Activated CD4-positive, alpha-beta T cell treated with anti-CD3 and anti-CD28 coated beads, Interleukin-2, Interleukin-4, amounts not matched to agents 100 ng/mL and 50 ng/mL, durations not matched to agents 16 hours and 8 hours (primary cell): Measurements from ENCODE around the gene INVS.
"Not testable (repeated sequence)": the region's sequence is repeated elsewhere in the genome, so short reads cannot be mapped to it uniquely, and the experiment has no call there.

Experiments
- DNase-seq: peaks from one replicate; pipeline ENCODE4 v3.0.0-alpha.2; 2020; ENCODE audit warnings: low spot score

Gene INVS

GRCh38 chr9:100098887-100099721, at the start of gene INVS, which contains the start of gene ERP44:
INVS (plus strand) TSS chr9:100099243; CDS start chr9:100104522, 5,279 bp downstream.
ERP44 (minus strand) TSS chr9:100099000; CDS start chr9:100098840, 160 bp downstream.
- peak; percentile 99 for DNase-seq

GRCh38 chr9:100049551-100049950, 49.5 kb upstream of the INVS start:
- DNase-seq, result no peak

- DNase-seq, result no peak
Measured at GRCh38 chr9:100052375-100052774, 46.7 kb upstream of the INVS start.

GRCh38 chr9:100056561-100056960, 42.5 kb upstream of the INVS start:
- no peak for DNase-seq

GRCh38 chr9:100057624-100058023, 41.4 kb upstream of the INVS start:
- DNase-seq, result no peak

- no peak for DNase-seq
Measured at GRCh38 chr9:100058699-100059579, 40.1 kb upstream of the INVS start.

- DNase-seq, result not testable (repeated sequence)
Measured at GRCh38 chr9:100062683-100063082, 36.4 kb upstream of the INVS start.

GRCh38 chr9:100063185-100063584, 35.9 kb upstream of the INVS start:
- no peak for DNase-seq

- no peak for DNase-seq
Measured at GRCh38 chr9:100064872-100065581, 34.0 kb upstream of the INVS start.

GRCh38 chr9:100066539-100066938, 32.5 kb upstream of the INVS start:
- DNase-seq, result no peak

GRCh38 chr9:100067990-100068389, 31.1 kb upstream of the INVS start:
- DNase-seq, result not testable (repeated sequence)

GRCh38 chr9:100069068-100069467, 30.0 kb upstream of the INVS start:
- DNase-seq, result not testable (repeated sequence)

- DNase-seq, result no peak
Measured at GRCh38 chr9:100070104-100071041, 28.7 kb upstream of the INVS start.

- DNase-seq, result no peak
Measured at GRCh38 chr9:100071271-100071670, 27.8 kb upstream of the INVS start.

- no peak for DNase-seq
Measured at GRCh38 chr9:100072805-100073204, 26.2 kb upstream of the INVS start.

GRCh38 chr9:100074093-100074492, 24.9 kb upstream of the INVS start:
- no peak for DNase-seq

- no peak for DNase-seq
Measured at GRCh38 chr9:100074989-100075388, 24.1 kb upstream of the INVS start.

GRCh38 chr9:100076256-100076655, 22.8 kb upstream of the INVS start:
- DNase-seq, result not testable (repeated sequence)

GRCh38 chr9:100082782-100083181, 16.3 kb upstream of the INVS start:
- no peak for DNase-seq

- peak; percentile 56 for DNase-seq
Measured at GRCh38 chr9:100083448-100084127, 15.5 kb upstream of the INVS start.

- DNase-seq, result no peak
Measured at GRCh38 chr9:100084128-100084453, 15.0 kb upstream of the INVS start.
